ENCODE measurements around the gene PFKFB4.
A peak's percentile ranks its signal among the peaks of the same experiment; 100 is the strongest.
"Not testable (repeated sequence)": the region's sequence is repeated elsewhere in the genome, so short reads cannot be mapped to it uniquely, and the experiment has no call there.

PFKFB4 gene

GRCh38 chr3:48553361-48553760 is 3.2 kb downstream of the PFKFB4 start:
- H3K4me1 ChIP-seq (ENCODE audit: control insufficient read depth in 1 of 2, insufficient read depth in 1 of 2, low read depth in 1 of 2, low read length in 1 of 2): peaks cover 88 to 91% of the 10 kb centered on the region in 2 experiments
- peak overlapping the region; percentile 67 to 94 for H3K4me3 ChIP-seq (ENCODE audit: low read depth in 1 of 2, low read length in 1 of 2)
- peak overlapping the region; percentile 92 for H3K27ac ChIP-seq
- H3K27me3 ChIP-seq: no peaks in the 10 kb centered on the region
- no peaks in the 10 kb centered on the region for H3K9me3 ChIP-seq
- TF ChIP-seq CTCF (IDR thresholded peaks at IDR 0.05): no peak
- peaks cover 31% of the 10 kb centered on the region for H3K36me3 ChIP-seq

DNA sequence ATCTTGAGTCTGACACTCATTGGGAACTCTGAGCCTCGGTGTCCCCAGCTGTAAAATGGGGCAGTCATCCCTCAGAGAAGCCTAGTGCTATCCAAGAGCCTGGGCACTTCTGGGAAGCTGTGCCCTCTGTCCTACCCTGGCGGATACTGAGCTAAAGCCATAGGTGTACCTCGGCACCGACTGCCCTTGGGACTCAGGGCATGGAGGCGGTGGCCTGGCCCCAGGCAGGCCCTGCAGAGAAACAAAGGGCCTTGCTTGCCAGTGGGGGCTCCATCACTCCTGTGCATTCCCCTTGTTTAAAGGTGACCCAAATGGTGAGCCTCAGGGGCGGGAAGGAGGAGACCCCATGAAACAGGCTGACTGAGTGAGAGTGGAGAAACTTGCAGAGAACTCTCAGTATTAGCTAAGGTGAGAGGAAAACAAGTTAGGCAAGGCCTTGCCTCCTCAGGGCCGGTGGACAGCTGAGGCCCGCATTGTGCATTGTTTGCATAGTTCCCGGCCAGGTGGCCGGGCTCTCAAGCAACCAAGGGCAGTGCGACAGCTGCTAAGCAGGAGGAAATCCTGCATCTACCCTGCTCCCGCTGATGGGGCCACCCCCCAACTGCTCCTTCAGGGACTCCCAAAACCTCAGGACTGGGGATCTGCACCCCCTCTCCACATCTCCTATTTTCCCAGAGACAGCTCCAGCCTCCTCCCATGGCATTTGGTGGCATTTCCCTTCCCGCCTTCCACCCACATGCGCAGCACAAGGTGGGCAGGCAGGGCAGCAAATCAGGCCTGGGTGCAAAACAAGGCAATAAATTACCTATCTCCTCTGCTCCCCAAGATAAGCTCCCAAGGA is 4.3 kb downstream of the PFKFB4 start:
- H3K4me1 ChIP-seq (ENCODE audit: control insufficient read depth in 1 of 2, insufficient read depth in 1 of 2, low read depth in 1 of 2, low read length in 1 of 2): peaks cover 77 to 81% of the 10 kb centered on the region in 2 experiments
- H3K27me3 ChIP-seq: no peaks in the 10 kb centered on the region
- TF ChIP-seq CTCF (IDR thresholded peaks at IDR 0.05): no peak
- H3K27ac ChIP-seq: peak overlapping the region; percentile 92
- H3K36me3 ChIP-seq: peaks cover 41% of the 10 kb centered on the region
- H3K4me3 ChIP-seq (ENCODE audit: low read depth in 1 of 2, low read length in 1 of 2): peak overlapping the region; percentile 67 to 94
- H3K9me3 ChIP-seq: no peaks in the 10 kb centered on the region

DNA sequence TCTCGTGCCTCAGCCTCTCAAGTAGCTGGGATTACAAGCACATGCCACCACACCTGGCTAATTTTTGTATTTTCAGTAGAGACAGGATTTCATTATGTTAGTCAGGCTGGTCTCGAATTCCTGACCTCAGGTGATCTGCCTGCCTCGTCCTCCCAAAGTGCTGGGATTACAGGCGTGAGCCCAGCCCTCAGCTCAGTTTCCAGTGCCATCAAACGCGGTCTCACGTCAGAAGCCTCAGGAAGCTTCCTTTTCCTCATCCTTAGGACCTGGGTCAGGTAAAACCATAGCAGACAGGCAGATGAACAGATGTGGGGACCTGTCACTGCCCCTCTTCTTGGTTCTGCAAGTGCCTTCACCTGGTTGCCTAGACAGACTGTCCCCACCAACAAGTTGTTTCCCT is 5.0 kb downstream of the PFKFB4 start:
- not testable (repeated sequence) for H3K27me3 ChIP-seq; H3K4me3 ChIP-seq (ENCODE audit: low read depth in 1 of 2, low read length in 1 of 2); H3K9me3 ChIP-seq
- peaks cover 48% of the 10 kb centered on the region for H3K36me3 ChIP-seq
- H3K4me1 ChIP-seq (ENCODE audit: control insufficient read depth in 1 of 2, insufficient read depth in 1 of 2, low read depth in 1 of 2, low read length in 1 of 2): peaks cover 74 to 77% of the 10 kb centered on the region in 2 experiments
- peak overlapping the region; percentile 92 for H3K27ac ChIP-seq

GRCh38 chr3:48548729-48549705 is 7.6 kb downstream of the PFKFB4 start:
- no peaks in the 10 kb centered on the region for H3K27me3 ChIP-seq
- H3K36me3 ChIP-seq: peaks cover 68% of the 10 kb centered on the region
- no peaks in the 10 kb centered on the region for H3K9me3 ChIP-seq
- H3K4me1 ChIP-seq (ENCODE audit: control insufficient read depth in 1 of 2, insufficient read depth in 1 of 2, low read depth in 1 of 2, low read length in 1 of 2): peaks cover 53 to 54% of the 10 kb centered on the region in 2 experiments
- peak overlapping the region; percentile 67 for H3K27ac ChIP-seq
- H3K4me3 ChIP-seq (ENCODE audit: low read depth in 1 of 2, low read length in 1 of 2): no peak overlapping the region
- TF ChIP-seq CTCF (IDR thresholded peaks at IDR 0.05): peak; percentile 92

GRCh38 chr3:48548126-48548525 is 8.5 kb downstream of the PFKFB4 start:
- H3K4me3 ChIP-seq (ENCODE audit: low read depth in 1 of 2, low read length in 1 of 2): no peak overlapping the region
- TF ChIP-seq CTCF (IDR thresholded peaks at IDR 0.05): no peak
- no peaks in the 10 kb centered on the region for H3K27me3 ChIP-seq
- H3K36me3 ChIP-seq: peaks cover 77% of the 10 kb centered on the region
- no peaks in the 10 kb centered on the region for H3K9me3 ChIP-seq
- peak overlapping the region; percentile 67 for H3K27ac ChIP-seq
- H3K4me1 ChIP-seq (ENCODE audit: control insufficient read depth in 1 of 2, insufficient read depth in 1 of 2, low read depth in 1 of 2, low read length in 1 of 2): peaks cover 51% of the 10 kb centered on the region in 2 experiments

Data from neutrophil (primary cell).